ENCODE measurements around the gene TM6SF1.
"Not testable (repeated sequence)": the region's sequence is repeated elsewhere in the genome, so short reads cannot be mapped to it uniquely, and the experiment has no call there.

- not testable (repeated sequence) for TF ChIP-seq HDAC1 (IDR thresholded peaks at IDR 0.05); NCOA2 (IDR thresholded peaks at IDR 0.05; ENCODE audit: partially characterized antibody in 2 of 2); CTCF (IDR thresholded peaks at IDR 0.05 in 2 of 3, conservative IDR thresholded peaks at IDR 0.05 in 1 of 3; ENCODE audit: insufficient read depth in 2 of 3, low read depth in 1 of 3, low read length in 3 of 3); SPI1 (IDR thresholded peaks at IDR 0.05; ENCODE audit: borderline replicate concordance, low read depth, low read length); CUX1 (CRISPR knock-in tag; IDR thresholded peaks at IDR 0.05); GTF2F1 (IDR thresholded peaks at IDR 0.05; ENCODE audit: low read depth, low read length); HOMEZ (CRISPR knock-in tag; IDR thresholded peaks at IDR 0.05); CSDE1 (IDR thresholded peaks at IDR 0.05); GABPA (tag; conservative IDR thresholded peaks at IDR 0.05; ENCODE audit: low read depth); ZNF707 (CRISPR knock-in tag; conservative IDR thresholded peaks at IDR 0.05); EZH2 (IDR thresholded peaks at IDR 0.05; ENCODE audit: borderline replicate concordance, low read depth, low read length); UBTF (IDR thresholded peaks at IDR 0.05; ENCODE audit: borderline replicate concordance in 1 of 2, low read depth in 2 of 2, low read length in 2 of 2)
These were observed 34.7 kb downstream of the TM6SF1 start for GRCh38 chr15:83142151-83142550.

Data from K562 (cell line).